Panc1 (cell line): ENCODE data around the gene PRXL2A. TPM values are rescaled to one million over a fixed set of nuclear protein-coding genes. Genes with fewer than 3 reads are reported as not detected.

Experiments
- ATAC-seq: fragments of 200-7000 bp; cut with Tn5 transposase; 2 replicates; pipeline ENCODE4 v1.9.1; 2020; ENCODE audit warnings: mild to moderate bottlenecking, moderate library complexity
- BruUV-seq: library from RNA; stranded (reverse); fragments of 400-500 nt; replicated peaks from 2 replicates; lab custom pipeline; 2021; lab: Mats Ljungman, UMichigan
- CTCF ChIA-PET: fragments of 300-600 bp; sonication (Branson Sonifier 250); formaldehyde crosslinking; loops from one replicate; lab custom pipeline; 2022; ENCODE audit warnings: antibody characterized with exemption; lab: Charles Lee
- POLR2A ChIA-PET: fragments of 300-600 bp; sonication (Branson Sonifier 250); formaldehyde crosslinking; loops from one replicate; lab custom pipeline; 2022; ENCODE audit warnings: antibody characterized with exemption; lab: Charles Lee
- DNase-seq: peaks from one replicate; pipeline ENCODE4 v3.0.0-alpha.2; 2010; ENCODE audit warnings: low read depth, low spot score
- H3K27ac ChIP-seq: 2 replicates; pipeline ENCODE4 v1.5.1; 2011; ENCODE audit warnings: mild to moderate bottlenecking, low read length, inconsistent platforms
- H3K27me3 ChIP-seq: fragments of 200-500 bp; sonication (Bioruptor generic); 2 replicates; pipeline ENCODE4 v1.6.0; 2014; ENCODE audit warnings: low read length, inconsistent platforms; ENCODE audit not compliant: control insufficient read depth, insufficient read depth
- H3K36me3 ChIP-seq: fragments of 200-500 bp; sonication (Bioruptor generic); 2 replicates; pipeline ENCODE4 v1.5.1; 2014; ENCODE audit warnings: inconsistent platforms, mild to moderate bottlenecking, low read length, moderate library complexity; ENCODE audit not compliant: control insufficient read depth, insufficient read depth
- H3K4me1 ChIP-seq: 2 replicates; pipeline ENCODE4 v1.5.1; 2011; ENCODE audit warnings: inconsistent platforms, mild to moderate bottlenecking, low read length, moderate library complexity; ENCODE audit not compliant: control insufficient read depth, insufficient read depth
- H3K4me3 ChIP-seq, 2 experiments: 2 replicates each; pipeline ENCODE4 v1.5.1; 2011 to 2012; ENCODE audit warnings: low read depth in 2 of 2, low read length in 2 of 2, mild to moderate bottlenecking in 2 of 2, inconsistent platforms in 1 of 2, moderate library complexity in 1 of 2
- H3K9me3 ChIP-seq: fragments of 200-500 bp; sonication (Bioruptor generic); 2 replicates; pipeline ENCODE4 v1.5.1; 2014; ENCODE audit warnings: low read depth, mild to moderate bottlenecking, inconsistent platforms, low read length, moderate library complexity; ENCODE audit not compliant: control insufficient read depth, insufficient read depth
- CTCF ChIP-seq: fragments of 450-650 bp; IDR thresholded peaks from 2 replicates; pipeline ENCODE4 v1.5.1; 2017; ENCODE audit warnings: mild to moderate bottlenecking
- POLR2AphosphoS5 ChIP-seq: IDR thresholded peaks from 2 replicates; pipeline ENCODE4 v1.6.1; 2012; ENCODE audit warnings: mild to moderate bottlenecking, low read depth, low read length, moderate library complexity
- REST ChIP-seq, 2 experiments: IDR thresholded peaks; 2 replicates each; pipeline ENCODE4 v1.6.1; 2011 to 2012; ENCODE audit warnings: low read depth in 2 of 2, control low read depth in 1 of 2, low read length in 1 of 2, mild to moderate bottlenecking in 1 of 2, moderate library complexity in 1 of 2; ENCODE audit not compliant: insufficient read depth in 1 of 2
- SIN3A ChIP-seq: IDR thresholded peaks from 2 replicates; pipeline ENCODE4 v1.6.1; 2012; ENCODE audit warnings: low read depth, mild to moderate bottlenecking, low read length, moderate library complexity, borderline replicate concordance; ENCODE audit not compliant: insufficient read depth
- TCF7L2 ChIP-seq: IDR thresholded peaks from 2 replicates; pipeline ENCODE4 v1.6.1; 2011; ENCODE audit warnings: mild to moderate bottlenecking, low read depth, low read length, inconsistent platforms
- in situ Hi-C: cut with HindIII; loops from 2 replicates; pipeline ENCODE4 v1.10.0; 2016; ENCODE audit warnings: low sequenced_read_pairs, low pct_unique_long_range_greater_than_20kb
- intact Hi-C: fragments of 100-400 bp; cut with micrococcal nuclease; formaldehyde crosslinking; loops from one replicate; pipeline ENCODE4 v1.10.0; 2022; ENCODE audit not compliant: unreplicated experiment
- total RNA-seq: library from RNA; stranded (reverse); gene quantifications from one replicate; pipeline ENCODE4 v1.2.1, GENCODE V29; 2021; ENCODE audit not compliant: unreplicated experiment

PRXL2A gene
- total RNA-seq, 1 experiment from 2014 or later, result 89.0 TPM

DNA sequence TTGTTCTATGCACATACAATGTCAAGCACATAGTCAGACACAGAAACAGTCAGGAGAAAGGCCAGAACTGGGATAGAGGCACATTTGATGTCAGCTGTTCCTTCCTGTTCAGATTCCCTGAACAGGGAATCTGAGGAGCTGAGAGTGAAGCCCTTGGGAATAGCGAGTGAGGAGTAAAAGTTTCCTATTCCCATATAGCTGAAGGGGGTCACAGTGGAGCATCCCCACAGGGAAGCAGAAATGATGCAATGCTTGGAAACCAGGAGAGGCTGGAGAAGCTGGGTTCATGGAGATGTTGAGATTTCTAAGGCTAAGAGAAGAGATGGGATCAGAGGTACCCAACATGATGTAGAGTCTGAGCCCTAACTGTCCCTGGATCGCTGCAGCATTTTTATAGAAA, 11.3 kb upstream of the PRXL2A start:
- no peaks in the 10 kb centered on the region for H3K9me3 ChIP-seq
- no peak overlapping the region for H3K27ac ChIP-seq
- H3K4me3 ChIP-seq, result no peak overlapping the region
- ATAC-seq, result no peak
- no peaks in the 10 kb centered on the region for H3K36me3 ChIP-seq
- TF ChIP-seq TCF7L2 (no peak), REST (IDR thresholded peaks at IDR 0.05; ENCODE audit: insufficient read depth in 1 of 2, low read depth in 2 of 2, low read length in 1 of 2) (no peak), POLR2AphosphoS5 (no peak), SIN3A (no peak), CTCF (no peak)
- intact Hi-C loops (no loop called here), in situ Hi-C loops (no loop called here)
- CTCF ChIA-PET, result no interaction called here
- no peaks in the 10 kb centered on the region for H3K27me3 ChIP-seq
- no peaks in the 10 kb centered on the region for H3K4me1 ChIP-seq
- POLR2A ChIA-PET, result interaction anchor here (0.6 kb wide), 1 partner anchor 11 kb away, joined by 13 read pairs; no protein-coding TSS in a partner anchor
- DNase-seq, result no peak
- no TSS peak for BruUV-seq

DNA sequence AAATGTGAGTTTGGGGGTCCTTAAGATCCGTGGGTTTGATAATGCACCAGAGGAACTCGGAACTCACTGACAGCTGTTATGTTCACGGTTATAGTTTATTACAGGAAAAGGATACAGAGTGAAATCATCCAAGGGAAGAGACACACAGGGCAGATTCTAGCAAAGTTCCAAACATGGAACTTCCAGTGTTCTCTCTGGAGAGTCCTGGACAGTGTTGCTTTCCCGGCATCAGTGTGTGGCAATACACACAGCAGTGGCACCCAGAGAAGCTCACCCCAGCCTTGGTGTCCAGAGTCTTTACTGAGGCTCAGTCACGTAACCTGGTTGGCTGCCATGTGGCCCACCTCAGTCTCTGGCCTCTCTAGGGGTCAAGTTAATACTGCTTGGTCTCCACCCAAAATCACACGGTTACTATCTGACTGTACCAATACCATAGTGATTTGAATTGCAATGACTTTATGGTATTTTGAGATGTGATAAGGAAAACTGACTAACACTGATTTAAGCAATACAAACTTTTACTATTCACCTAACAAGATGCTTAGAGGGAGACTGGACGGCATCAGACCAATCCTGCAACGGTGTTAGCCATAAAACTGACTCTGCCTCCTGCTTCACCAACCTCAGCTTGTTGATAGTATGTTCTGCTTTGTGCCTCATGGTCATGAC, 8.1 kb upstream of the PRXL2A start:
- POLR2A ChIA-PET, result no interaction called here
- CTCF ChIA-PET, result no interaction called here
- in situ Hi-C loops, result no loop called here

More for the DNA sequence above, 8.1 kb upstream of the PRXL2A start:
- Histone ChIP-seq H3K27ac (no peak overlapping the region), H3K9me3 (no peaks in the 10 kb centered on the region), H3K36me3 (no peaks in the 10 kb centered on the region), H3K27me3 (no peaks in the 10 kb centered on the region), H3K4me3 (no peak overlapping the region), H3K4me1 (no peaks in the 10 kb centered on the region)
- no peak for DNase-seq
- TF ChIP-seq POLR2AphosphoS5 (no peak), REST (IDR thresholded peaks at IDR 0.05; ENCODE audit: insufficient read depth in 1 of 2, low read depth in 2 of 2, low read length in 1 of 2) (no peak), TCF7L2 (no peak), CTCF (no peak), SIN3A (no peak)
- no peak for ATAC-seq
- intact Hi-C loops, result no loop called here
- no TSS peak for BruUV-seq
